NCI-H1930 (cell line): Measurements from ENCODE around the gene RHOJ.

Source experiments
- DNase-seq, 2 experiments: peaks; one replicate each; lab custom pipeline; 2025; lab: John Stamatoyannopoulos, UW

Gene RHOJ

GRCh38 chr14:63205866-63206265, 1.6 kb downstream of the RHOJ start:
- DNase-seq: no peak

- DNase-seq: no peak
Observed at GRCh38 chr14:63209160-63209559, 4.9 kb downstream of the RHOJ start.

- no peak for DNase-seq
Observed at GRCh38 chr14:63210812-63211211, 6.6 kb downstream of the RHOJ start.

- no peak for DNase-seq
Observed at GRCh38 chr14:63212209-63212608, 8.0 kb downstream of the RHOJ start.

- DNase-seq: no peak
Observed at GRCh38 chr14:63212776-63213500, 8.7 kb downstream of the RHOJ start.

- no peak for DNase-seq
Observed at GRCh38 chr14:63214417-63215196, 10.4 kb downstream of the RHOJ start.

GRCh38 chr14:63220526-63220925, 16.3 kb downstream of the RHOJ start:
- no peak for DNase-seq

DNA sequence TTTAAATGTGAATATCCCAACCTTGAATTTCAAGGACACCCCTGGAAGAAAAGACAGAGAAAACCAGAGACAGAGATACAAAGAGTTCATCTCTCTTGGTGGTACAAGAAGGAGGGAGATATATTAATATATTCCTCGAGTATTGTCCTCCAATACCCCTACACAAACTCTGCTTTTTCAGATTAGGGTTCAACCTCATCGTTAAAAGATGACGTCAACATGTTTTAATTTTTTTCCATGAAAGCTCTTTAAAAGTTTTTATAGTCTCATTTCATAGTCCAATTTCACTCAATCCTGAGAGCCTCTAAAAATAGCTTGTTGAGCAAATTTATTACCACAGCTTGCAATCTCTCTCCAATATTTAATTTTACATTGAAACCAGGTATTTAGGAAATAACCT, 19.4 kb downstream of the RHOJ start:
- no peak for DNase-seq

DNA sequence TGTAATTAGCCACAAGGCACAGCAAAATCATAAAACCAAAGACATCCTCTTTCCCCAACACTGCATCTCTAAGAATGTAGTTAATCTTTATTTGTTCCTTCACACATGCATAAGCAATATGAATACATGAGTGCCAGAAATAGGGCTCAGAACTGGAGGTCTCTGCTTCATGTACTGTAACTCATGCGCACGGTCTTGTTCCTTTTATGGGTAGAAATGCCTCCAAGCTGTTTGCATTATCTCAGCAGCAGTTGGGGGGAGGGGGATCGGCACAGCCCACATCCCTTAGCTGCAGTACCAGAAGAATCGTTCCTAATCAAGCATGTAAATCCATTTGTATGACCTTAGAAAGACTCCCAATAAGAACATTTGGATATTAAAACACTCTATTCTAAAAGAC, 20.0 kb downstream of the RHOJ start:
- no peak for DNase-seq

GRCh38 chr14:63228217-63228616, 24.0 kb downstream of the RHOJ start:
- DNase-seq: no peak

DNA sequence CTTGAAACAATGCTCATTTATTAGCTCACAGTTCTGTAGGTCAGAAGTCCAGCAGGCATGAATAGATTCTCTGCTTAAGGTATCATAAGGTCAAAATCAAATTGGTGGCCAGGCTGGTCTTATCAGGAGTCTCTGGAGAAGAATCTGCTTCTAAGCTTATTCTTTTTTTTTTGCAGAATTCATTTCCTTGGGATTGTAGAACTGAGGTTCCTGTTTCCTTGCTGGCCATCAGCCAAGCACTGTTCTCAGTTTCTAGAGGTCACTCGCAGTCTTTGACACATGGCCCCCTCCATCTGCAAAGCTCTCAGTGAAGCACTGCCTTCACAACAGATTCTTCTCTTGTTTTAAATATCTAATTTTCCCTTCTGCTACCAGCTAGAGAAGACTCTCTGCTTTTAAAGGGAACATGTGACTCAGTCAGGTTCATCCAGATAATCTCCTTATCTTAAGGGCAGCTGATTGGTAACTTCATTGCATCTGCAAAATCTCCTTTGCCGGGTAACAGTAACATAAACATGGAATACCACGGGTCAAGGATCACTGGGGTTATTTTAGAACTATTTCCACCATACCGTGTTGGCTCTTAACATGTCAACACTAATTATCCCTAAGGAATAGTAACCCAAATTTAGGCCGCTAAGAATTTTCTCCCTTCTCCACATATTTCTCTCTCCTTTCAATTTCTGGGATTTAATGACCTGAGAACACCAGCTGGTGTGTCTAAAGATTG, 25.3 kb downstream of the RHOJ start:
- DNase-seq: no peak

GRCh38 chr14:63231766-63232165, 27.5 kb downstream of the RHOJ start:
- no peak for DNase-seq

DNA sequence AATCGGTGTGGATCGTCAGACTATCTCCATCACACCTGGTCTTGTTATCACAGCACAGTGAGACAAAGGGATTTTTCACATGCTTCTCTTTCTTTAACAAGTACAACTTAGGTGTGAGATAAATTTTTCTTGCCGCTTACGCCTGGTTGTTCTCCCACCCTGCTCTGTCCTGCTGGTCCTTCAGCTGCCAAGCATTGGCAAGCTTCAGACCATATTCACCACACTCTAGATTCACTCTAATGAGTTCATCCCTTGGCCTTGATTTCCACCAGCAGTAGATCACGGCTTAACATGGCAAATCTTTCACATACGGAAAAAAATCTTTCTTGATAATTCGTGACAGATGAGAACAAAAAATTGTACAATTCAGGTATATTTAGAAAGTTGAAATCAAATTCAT, 33.5 kb downstream of the RHOJ start:
- DNase-seq: no peak

DNA sequence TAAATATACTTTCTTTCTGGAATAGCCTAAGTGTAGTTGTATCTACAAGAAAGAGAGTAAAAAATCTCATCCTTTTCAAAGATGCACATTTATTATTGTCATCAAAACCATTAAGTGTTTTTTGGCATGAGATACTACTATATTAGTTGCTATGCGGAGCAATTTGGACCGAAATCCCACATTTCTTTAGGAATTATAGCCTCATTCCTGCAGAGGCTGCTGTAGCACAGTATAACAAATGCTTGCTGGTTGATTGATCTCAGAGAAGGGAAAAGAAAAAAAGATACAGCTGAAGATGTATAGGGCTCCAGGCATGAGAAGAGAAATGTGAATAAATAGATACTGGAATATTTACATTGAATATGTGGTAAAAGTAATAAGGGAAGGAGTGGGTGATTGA, 36.0 kb downstream of the RHOJ start:
- no peak for DNase-seq

DNA sequence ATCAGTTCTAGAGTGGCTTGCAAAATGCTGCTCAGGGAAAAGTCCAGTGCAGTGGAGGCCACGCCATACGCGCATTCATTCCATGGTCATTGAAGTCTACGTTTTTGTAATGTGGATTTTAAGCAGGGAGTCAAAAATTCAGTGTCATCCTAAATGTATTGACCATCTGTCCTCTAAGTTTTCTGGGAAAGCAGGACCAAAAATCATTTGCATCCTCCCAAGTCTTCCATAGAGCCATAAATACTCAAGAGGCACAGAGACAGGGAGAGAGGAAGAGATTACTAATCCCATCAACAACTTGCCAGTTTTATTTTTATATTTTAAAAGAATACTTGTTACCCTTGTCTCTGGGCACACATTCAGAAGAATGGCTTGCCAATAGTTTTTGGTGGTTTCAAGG, 36.9 kb downstream of the RHOJ start:
- no peak for DNase-seq

GRCh38 chr14:63243646-63244045, 39.4 kb downstream of the RHOJ start:
- no peak for DNase-seq

GRCh38 chr14:63245893-63246292, 41.6 kb downstream of the RHOJ start:
- DNase-seq: no peak

GRCh38 chr14:63248211-63248610, 44.0 kb downstream of the RHOJ start:
- no peak for DNase-seq

GRCh38 chr14:63249092-63249491, 44.8 kb downstream of the RHOJ start:
- DNase-seq: no peak

GRCh38 chr14:63257299-63257698, 53.1 kb downstream of the RHOJ start:
- DNase-seq: no peak

- DNase-seq: no peak
Observed at GRCh38 chr14:63262446-63262845, 58.2 kb downstream of the RHOJ start.

- DNase-seq: no peak
Observed at GRCh38 chr14:63266106-63266505, 61.9 kb downstream of the RHOJ start.

- DNase-seq: no peak
Observed at GRCh38 chr14:63267171-63267570, 62.9 kb downstream of the RHOJ start.
